HG03103 (cell line): ENCODE results near the gene LDB2.

ENCODE experiments used
- ATAC-seq: cut with Tn5 transposase; IDR thresholded peaks from one replicate; pipeline ENCODE4 v1.9.1; 2021; ENCODE audit warnings: low read depth; ENCODE audit not compliant: unreplicated experiment

LDB2 gene

DNA sequence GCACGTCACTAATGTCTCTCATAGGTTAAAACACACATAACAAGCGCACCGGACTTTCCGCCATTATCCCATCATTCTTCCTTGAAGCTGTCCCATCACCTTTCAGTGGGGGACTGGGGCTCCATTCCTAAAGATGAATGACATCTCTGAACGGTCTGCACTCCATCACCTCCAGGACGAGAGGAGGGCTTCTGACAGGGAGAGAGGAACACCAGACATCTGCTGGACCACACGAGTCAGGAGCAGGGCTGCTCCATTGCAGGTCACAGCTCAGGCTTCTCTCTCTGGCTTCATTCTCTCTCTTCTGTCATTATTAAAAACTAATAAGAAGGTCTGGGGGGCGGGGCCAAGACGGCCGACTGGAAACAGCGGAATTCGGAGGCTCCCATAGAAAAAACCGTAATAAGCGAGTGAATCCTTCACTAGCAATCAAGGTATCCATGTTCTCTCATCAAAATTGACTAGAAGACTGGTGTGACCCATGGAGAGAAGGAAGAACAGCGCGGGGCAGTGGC lies 289.8 kb downstream of the LDB2 start:
- no peak for ATAC-seq

DNA sequence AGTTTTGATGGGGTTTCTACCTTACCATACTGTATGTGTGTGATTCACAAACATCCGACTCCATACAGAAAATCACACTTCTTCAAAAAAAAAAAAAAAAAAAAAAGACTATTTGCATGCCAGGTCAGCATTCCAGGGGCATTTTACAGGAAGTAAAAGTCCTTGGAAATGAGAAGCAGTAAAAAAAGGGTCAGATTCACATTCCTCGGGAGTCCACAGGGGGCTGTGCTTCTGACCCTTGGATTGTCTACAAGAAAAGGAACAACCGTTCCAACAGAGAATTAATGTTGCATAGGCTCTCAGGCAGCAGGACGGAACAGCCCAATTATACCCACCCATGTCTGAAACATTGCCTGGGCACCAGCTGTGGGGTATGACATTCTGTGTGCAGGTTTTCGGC lies 290.3 kb downstream of the LDB2 start:
- no peak for ATAC-seq

DNA sequence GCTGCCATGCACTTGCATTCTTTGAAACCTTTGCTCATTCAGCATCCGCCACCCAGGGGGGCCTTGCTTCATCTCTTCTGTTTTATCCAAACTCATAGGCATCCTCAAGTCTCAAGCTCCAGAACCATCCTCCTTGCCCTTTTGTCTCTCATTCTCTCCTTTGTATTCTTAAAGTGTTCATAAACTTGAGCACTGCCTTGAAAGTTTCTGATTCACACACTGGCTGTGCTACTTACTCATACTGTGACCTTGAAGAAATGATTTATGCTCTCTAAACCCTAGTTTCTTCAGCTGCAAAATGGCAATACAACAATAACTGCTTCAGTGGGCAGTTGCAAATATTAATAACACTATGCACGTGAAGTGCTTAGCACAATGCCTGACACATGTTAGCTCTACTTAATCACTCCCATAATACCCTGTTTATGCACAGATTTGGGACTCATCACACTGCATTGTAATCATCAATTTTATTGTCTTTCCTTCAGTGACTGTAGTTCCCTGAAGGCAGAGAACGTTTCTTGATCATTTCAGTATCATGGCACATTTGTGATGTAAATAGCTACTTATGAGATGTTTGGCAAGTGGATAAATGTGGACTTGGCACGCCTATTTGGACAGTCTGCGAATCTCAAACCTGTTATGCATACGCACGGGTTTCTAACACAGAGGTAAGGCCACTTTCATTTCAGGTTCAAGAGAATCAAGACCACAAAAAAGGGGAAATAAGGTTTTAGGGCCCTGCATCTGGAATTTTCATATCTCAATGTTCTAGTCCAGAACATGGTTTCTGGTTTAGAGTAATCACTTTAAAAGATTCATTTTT lies 291.0 kb downstream of the LDB2 start:
- ATAC-seq: no peak

DNA sequence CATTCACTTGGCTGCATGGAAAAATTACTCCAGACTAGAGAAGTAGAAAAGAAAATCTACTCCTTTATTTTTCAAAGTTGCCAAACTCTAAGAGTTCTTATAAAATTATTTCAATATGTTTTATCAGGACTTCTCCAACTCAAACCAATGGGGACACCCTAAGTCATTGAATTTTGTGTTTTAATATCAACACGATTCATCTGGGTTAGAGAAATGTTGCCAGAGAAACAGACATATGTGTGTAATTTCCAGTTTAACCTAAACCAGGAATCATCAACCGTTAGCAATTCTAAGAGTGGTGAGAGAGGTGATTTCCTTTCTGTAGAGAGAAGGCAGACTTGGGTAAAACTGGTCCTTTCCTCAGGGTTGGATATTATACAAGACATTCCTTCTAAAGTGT lies 291.8 kb downstream of the LDB2 start:
- ATAC-seq: no peak

DNA sequence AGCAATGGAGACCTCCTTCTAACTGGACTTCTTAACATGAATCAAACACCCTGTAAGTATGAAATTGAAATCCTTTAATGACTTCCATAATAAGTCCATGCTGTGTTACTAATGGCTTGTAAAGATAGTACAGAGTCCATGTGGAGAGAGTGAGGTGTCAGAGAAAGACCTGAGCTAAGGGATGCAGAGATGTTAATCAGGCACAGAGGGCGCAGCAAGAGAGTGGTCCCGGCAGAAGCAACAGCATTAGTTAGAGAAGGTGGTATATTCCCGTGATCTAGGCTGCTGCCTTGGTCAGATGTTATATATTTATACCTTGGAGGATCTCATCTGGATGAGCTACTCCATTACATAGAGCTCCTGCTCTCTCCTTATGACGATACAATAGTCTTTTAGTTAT lies 295.3 kb downstream of the LDB2 start:
- no peak for ATAC-seq

DNA sequence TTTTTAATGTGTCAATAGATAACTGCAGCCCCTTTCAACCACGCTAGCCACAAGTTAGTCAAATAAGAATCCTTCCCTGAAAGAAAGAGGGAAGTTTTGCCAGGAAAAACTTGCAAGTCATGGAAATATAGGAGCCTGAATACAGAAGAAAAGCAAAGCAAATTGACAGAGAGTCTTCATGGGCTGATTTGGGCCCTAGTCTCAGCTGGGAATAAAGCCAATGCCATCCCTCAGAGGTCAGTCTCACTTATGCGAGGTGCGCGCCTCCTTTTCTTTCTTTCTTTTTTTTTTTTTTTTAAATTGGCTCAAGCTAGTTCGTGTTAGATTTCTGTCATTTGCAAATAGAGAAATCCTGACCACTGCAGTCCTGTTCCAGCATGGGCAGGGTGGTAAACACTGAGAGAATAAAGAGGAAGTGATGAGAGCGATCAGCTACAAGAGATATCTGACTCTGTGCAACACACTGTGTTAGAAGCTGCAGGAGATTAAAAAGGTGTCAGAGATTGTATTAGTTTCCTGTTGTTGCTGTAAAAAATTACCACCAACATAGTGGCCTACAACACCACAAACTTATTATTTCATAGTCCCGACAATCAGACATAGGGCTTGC lies 299.7 kb downstream of the LDB2 start:
- no peak for ATAC-seq

DNA sequence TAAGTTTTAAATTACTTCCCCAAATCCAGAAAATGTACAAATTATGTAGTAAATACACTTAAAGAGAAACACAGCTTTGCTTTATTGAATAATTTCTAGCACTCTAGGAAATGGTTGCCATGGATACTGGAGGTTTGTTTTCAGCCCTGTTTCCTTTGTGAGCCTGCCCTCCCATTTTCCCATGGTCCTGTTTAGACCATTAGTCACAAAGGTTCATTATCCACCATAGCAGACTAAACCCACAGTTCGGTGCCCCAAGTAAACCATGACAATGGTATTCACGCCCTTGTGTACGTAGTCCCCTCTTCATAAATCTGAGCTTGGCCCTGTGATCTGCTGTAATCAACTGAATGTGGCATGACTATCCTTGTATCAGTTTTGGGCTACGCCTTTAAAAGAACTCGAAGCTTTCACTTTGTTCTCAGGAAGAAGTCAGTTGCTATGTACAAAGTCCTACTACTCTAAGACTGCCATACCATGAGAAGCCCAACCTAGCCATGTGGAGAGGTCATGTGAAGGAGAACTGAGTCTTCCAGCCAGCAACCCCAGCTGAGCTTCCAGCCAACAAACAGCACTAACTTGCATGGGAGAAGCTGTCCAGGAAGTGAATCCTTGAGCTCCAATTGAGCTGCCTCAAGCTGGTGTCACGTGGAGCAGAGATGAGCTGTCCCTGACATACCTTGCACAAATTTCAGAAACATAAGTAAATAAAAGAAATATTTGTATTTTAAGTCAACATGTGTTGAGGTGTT lies 300.4 kb downstream of the LDB2 start:
- ATAC-seq: no peak

DNA sequence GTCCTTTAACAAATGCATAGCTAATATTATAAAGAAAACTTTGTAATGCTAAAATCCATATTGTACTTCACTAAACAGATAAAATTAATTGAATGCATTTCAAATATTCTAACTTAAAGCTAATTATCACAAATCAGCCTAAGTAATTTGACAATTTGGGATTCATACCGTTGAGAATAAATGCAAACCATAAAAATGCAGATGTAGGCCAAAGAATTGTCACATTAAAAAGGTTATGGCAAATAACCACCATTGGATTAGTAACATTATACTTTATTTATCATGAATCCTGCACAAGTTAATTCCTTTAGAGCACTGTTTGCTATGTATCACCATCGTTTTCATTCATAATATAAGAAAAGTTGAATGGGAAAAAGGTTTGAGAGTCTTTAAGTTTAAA lies 301.0 kb downstream of the LDB2 start:
- no peak for ATAC-seq

DNA sequence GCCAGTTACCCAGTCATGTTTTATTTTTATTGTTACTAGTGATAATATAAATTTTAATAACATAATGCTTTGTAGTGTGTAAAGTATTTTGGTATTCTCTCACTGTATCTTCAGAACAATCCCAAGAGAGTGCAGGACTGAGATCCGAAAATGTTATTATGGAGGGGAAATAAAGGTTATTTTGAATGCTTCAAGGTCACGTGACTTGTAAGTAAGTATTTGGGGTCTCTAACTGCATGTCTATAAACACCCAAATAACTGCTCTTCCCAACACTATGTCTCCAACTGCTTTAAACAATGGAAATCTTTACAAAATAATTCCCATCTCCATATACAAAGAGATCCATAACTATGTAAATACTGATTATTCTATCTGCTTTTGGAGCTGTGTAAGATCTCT lies 302.2 kb downstream of the LDB2 start:
- no peak for ATAC-seq

DNA sequence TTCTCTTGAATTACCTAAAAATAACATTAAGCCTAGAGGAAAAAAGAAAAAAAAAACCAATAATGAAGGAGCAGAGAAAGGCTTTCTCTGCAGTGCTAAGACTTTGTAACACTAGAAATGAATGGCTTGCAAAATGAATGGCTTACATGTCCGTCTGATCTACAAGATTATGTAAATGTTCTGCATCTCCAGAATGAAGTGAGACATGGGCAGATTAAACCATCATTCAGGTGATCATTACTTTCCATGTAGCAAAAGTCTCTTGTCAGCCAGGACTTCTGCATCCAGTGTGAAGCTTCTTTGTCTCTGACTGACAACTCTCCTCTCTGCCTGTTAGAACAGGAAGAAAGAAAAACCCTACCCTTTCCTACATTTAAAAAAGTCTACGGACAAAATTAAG lies 304.3 kb downstream of the LDB2 start:
- no peak for ATAC-seq

DNA sequence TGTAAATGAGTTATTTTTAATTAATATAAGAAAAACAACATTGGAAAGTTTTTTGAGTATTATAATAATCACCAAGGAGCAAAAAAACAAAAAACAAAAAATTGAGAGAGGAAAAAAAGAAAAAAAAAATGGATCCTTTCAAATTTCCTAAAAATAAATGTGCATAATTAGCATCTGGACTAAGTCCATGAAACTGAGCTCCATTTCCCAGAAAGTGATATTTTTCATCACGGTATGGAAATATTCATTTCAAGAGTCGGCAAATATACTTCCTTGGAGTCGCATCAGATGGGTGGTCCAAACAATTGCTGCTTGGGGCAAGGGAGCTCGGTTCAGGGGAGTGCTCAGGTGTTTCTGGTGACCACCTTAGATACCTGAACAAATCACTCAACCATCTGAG lies 305.1 kb downstream of the LDB2 start:
- no peak for ATAC-seq

DNA sequence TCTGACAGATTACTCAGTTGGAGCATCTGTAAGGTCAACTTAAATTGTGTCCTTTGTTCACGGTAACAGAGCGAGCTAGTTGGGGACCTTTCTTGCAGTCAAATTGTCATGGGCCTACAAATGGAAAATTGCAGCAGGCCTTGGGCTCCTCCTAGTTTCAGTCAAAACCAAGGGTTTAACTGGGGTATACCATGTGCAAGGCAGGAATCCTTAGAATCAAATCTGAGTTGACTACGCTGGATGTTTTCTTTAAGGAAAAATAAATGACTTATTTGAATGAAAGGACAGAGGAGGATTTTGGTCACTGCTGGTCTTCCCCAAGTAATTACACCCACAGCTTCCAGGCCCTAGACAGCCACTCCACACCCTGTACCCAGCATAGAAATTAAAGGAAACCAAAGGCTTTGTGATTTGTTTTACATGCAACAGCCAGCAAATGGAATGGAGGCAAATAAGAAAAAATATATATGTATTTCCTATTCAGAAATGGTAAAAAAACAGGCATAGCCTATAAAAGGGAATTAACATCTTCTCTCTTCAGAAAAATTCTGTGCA lies 307.1 kb downstream of the LDB2 start:
- ATAC-seq: no peak

DNA sequence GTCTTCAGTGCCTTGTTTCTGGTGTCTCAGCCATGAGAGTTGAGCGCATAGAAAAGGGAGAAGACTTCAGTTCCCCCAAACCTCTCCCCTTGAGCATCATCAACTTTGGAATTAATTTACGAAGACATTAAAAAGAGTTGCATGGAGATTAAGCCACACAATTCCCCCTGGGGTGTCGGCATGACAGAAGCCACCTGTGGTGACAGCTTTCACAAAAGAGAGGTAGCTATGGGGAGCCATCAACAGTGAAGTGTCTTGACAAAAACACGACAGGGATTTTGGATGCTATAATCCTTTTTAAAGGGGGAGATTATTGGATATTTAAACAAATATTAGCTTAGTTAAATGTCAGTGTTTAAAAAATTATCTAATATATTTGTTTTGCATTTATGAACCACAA lies 307.6 kb downstream of the LDB2 start:
- no peak for ATAC-seq

DNA sequence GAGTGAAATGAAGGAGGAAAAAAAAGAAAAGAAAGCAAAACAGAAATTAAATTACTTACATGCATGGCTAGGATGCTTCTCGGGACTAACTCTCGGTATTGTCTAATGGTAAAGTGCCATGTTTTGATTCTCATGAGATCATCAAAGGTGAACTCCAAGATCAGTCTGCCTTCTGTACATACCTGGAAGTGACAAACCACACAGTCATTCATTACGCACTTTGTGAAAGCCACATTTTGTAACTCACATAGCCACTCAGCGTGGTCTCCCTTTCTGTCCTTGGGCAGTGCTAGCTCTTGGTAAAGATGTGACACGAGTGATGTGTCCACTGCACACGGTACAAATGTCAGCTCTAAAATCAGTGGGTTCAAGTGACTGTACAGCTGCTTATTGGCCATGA lies 309.8 kb downstream of the LDB2 start:
- no peak for ATAC-seq

DNA sequence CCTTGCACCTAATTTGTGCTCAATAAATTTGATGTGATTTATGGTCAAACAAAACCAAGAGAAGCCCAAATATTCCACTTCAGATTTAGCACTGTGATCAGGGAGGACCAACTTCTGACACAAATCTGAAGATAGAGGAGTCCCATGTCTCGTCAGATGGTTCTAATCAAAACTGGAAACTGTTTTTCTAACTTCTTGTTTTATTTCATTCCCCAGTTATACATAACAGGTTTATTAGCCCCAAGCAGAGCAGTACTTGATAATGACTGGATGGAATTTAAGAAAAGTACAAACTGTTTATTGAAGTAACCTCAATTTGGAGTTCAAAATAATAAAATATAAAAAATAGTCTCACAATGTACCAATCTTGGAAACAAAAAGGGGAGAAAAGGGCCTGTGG lies 310.3 kb downstream of the LDB2 start:
- ATAC-seq: no peak

DNA sequence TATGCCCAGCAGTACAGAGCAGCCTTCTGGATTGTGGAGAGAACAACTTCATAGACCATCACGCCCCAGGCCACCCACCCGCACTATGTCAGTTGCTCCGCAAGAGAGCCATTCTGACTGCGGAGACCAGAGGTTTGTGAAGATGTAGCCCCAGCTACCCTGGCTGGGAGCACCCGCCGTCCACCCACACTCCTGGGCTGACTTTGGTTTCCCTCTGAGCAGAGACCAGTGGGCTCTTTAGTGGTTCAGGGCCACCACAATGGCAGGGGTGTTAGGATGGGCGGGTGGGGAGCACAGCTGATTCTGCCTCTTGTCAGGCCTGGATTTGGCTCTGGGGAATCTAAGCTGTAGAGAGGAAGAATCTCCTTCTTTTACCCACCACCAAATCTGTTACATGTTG lies 313.4 kb downstream of the LDB2 start:
- ATAC-seq: no peak

DNA sequence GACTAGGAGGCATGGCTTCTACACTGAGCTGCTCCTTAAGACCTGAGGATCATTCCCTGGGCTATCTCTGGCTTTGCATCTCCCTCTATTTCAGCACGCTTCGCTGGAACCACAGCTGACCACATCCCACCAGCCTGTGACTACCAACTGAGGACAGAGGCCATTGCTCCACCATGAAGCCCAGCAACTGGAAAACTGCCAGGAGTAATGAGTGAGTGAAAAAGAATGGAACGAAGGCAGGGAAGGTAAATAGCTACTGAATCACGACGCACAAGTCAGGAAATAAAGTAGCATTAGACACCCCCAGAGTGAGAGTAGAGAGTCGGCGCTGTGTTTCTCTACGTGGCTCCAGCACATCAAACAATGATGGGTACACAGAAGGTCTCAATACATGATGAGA lies 314.7 kb downstream of the LDB2 start:
- no peak for ATAC-seq

DNA sequence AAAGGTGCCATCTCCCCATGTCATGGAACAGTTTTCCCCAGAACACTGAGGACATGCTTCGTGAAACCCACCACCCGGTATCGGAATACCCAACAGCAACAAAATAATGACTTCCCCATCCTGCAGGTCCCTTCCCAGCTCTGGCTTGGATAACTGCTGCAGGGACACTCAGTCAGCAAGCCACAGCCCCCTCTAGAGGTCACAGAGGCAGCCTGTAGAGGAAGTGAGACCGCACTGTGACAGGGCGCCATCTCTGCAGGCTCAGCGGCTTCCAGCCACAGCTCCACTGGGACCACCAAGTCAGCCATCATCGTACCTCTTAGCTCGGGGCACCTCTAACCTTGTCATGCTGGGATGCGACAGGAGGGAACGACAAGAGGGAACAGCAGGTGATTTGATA lies 315.9 kb downstream of the LDB2 start:
- ATAC-seq: no peak

DNA sequence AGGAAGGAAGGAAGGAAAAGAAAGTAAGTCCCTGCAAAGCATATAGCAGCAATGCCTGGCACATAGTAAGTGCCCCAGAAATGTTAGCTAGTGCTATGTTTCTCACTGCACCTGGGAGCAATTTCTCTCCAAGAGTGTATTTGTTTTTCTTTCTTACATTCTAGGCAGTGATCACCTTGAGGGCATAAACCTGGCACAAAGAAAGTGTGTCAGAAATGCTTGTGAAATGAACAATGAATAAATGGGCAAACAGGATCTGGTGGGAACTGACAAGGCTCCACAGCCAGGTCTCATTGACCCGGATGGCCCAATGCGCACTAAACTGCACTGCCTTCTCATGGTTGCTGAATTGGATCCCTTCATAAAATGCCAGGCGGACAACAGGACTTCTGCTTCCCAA lies 316.4 kb downstream of the LDB2 start:
- ATAC-seq: no peak

DNA sequence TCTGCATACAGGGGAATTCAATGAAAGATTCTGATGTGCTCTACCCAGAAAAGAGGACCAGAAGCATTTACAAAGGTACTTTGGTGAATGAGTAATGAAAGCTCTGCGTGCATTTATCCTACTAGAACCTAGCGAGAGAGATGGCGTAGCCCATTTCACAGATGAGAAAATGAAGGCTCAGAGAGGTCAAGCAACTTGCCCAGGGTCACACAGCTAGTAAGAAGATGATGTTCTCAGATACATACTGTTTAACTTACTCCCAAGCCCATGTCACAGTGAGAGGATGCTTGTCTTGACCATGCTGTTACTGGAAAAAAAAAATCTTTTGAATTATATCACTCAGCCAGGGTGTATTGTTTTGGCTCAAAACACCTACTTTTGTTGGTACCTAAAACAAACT lies 317.3 kb downstream of the LDB2 start:
- no peak for ATAC-seq

DNA sequence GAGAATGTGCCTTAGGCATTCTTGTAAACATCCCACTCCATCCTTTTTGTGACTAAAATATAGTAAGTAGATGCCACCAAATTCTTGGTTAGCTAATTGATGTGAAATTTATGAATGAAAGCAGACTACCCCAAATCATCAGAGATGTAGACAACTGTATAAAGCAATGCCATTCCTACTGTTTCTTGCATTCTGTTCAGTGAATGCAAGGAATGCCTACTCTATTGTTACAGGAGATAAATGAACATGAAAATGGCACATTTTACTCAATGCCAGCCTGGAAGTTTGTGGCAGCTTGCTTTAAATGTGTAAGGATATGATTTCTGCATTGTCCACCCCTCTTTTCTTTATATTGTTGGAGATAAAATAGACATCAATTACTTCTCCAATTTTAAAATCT lies 317.9 kb downstream of the LDB2 start:
- ATAC-seq: no peak
